ENCODE data around the gene RBFOX1.

RBFOX1 gene

GRCh38 chr16:7290682-7291081, 42.0 kb upstream of the RBFOX1 start:
- H3K18ac ChIP-seq (ENCODE audit: low read length) = no peak overlapping the region
- no peak overlapping the region for H3K4me3 ChIP-seq (ENCODE audit: low read length in 2 of 2)
- H2AK5ac ChIP-seq (ENCODE audit: low read depth, low read length) = no peak overlapping the region
- no peaks in the 10 kb centered on the region for H3K9me3 ChIP-seq (replicated peaks in 1 of 2; ENCODE audit: control insufficient read depth in 2 of 2, insufficient read depth in 1 of 2, low read depth in 1 of 2, low read length in 2 of 2)
- no peaks in the 10 kb centered on the region for H3K27me3 ChIP-seq (ENCODE audit: control insufficient read depth in 3 of 3, insufficient read depth in 3 of 3, low read depth in 1 of 3, low read length in 3 of 3)
- H2AFZ ChIP-seq (ENCODE audit: low read length) = no peak overlapping the region
- no CpG with 5 or more reads among the region's 6 CpGs for WGBS, 2 donors (ENCODE audit: extremely low coverage in 2 of 2, insufficient read length in 2 of 2, insufficient replicate concordance in 1 of 2)
- no peak overlapping the region for H3K23ac ChIP-seq (ENCODE audit: low read depth, low read length, poor library complexity)
- H3K4me1 ChIP-seq (ENCODE audit: control insufficient read depth in 2 of 2, insufficient read depth in 1 of 2, low read depth in 1 of 2, low read length in 2 of 2) = no peaks in the 10 kb centered on the region
- no peak for DNase-seq (ENCODE audit: low spot score)
- no peak overlapping the region for H2BK120ac ChIP-seq (ENCODE audit: low read depth, low read length)
- H3K4ac ChIP-seq (ENCODE audit: low read length) = no peak overlapping the region
- H2BK5ac ChIP-seq (ENCODE audit: low read length) = no peak overlapping the region
- no peak overlapping the region for H2BK15ac ChIP-seq (ENCODE audit: low read length)
- H3K79me1 ChIP-seq (ENCODE audit: low read depth, low read length) = no peaks in the 10 kb centered on the region
- no peak overlapping the region for H3K14ac ChIP-seq (ENCODE audit: low read length)
- H4K8ac ChIP-seq (ENCODE audit: low read depth, low read length) = no peak overlapping the region
- H3K9ac ChIP-seq (ENCODE audit: low read depth, low read length, poor library complexity) = no peak overlapping the region
- H3K27ac ChIP-seq (replicated peaks; ENCODE audit: low read length) = no peak overlapping the region
- no peak overlapping the region for H4K91ac ChIP-seq (ENCODE audit: low read depth, low read length, poor library complexity)
- no peaks in the 10 kb centered on the region for H3K36me3 ChIP-seq (replicated peaks in 1 of 2; ENCODE audit: control insufficient read depth in 2 of 2, insufficient read depth in 2 of 2, low read length in 2 of 2)
- no peak overlapping the region for H2BK12ac ChIP-seq (ENCODE audit: low read length)
- H3K4me2 ChIP-seq (ENCODE audit: insufficient read depth, low read length, poor library complexity, severe bottlenecking) = no peak overlapping the region

- Histone ChIP-seq H3K23ac (ENCODE audit: low read depth, low read length, poor library complexity) (no peak overlapping the region), H3K9me3 (replicated peaks in 1 of 2; ENCODE audit: control insufficient read depth in 2 of 2, insufficient read depth in 1 of 2, low read depth in 1 of 2, low read length in 2 of 2) (no peaks in the 10 kb centered on the region), H4K8ac (ENCODE audit: low read depth, low read length) (no peak overlapping the region), H3K79me1 (ENCODE audit: low read depth, low read length) (no peaks in the 10 kb centered on the region), H2BK15ac (ENCODE audit: low read length) (no peak overlapping the region), H3K4me1 (ENCODE audit: control insufficient read depth in 2 of 2, insufficient read depth in 1 of 2, low read depth in 1 of 2, low read length in 2 of 2) (no peaks in the 10 kb centered on the region), H2BK5ac (ENCODE audit: low read length) (no peak overlapping the region), H2AK5ac (ENCODE audit: low read depth, low read length) (no peak overlapping the region), H3K27me3 (ENCODE audit: control insufficient read depth in 3 of 3, insufficient read depth in 3 of 3, low read depth in 1 of 3, low read length in 3 of 3) (no peaks in the 10 kb centered on the region), H3K4ac (ENCODE audit: low read length) (no peak overlapping the region), H2BK120ac (ENCODE audit: low read depth, low read length) (no peak overlapping the region), H2AFZ (ENCODE audit: low read length) (no peak overlapping the region), H3K4me2 (ENCODE audit: insufficient read depth, low read length, poor library complexity, severe bottlenecking) (no peak overlapping the region), H3K14ac (ENCODE audit: low read length) (no peak overlapping the region), H2BK12ac (ENCODE audit: low read length) (no peak overlapping the region), H3K9ac (ENCODE audit: low read depth, low read length, poor library complexity) (no peak overlapping the region), H3K27ac (replicated peaks; ENCODE audit: low read length) (no peak overlapping the region), H3K36me3 (replicated peaks in 1 of 2; ENCODE audit: control insufficient read depth in 2 of 2, insufficient read depth in 2 of 2, low read length in 2 of 2) (no peaks in the 10 kb centered on the region), H3K4me3 (ENCODE audit: low read length in 2 of 2) (no peak overlapping the region), H4K91ac (ENCODE audit: low read depth, low read length, poor library complexity) (no peak overlapping the region), H3K18ac (ENCODE audit: low read length) (no peak overlapping the region)
- WGBS, 2 donors (ENCODE audit: extremely low coverage in 2 of 2, insufficient read length in 2 of 2, insufficient replicate concordance in 1 of 2) = no CpG with 5 or more reads among the region's 4 CpGs
- no peak for DNase-seq (ENCODE audit: low spot score)
Measured at GRCh38 chr16:7294020-7294419, 38.6 kb upstream of the RBFOX1 start.

GRCh38 chr16:7303052-7303610, 29.5 kb upstream of the RBFOX1 start:
- no peak overlapping the region for H3K27ac ChIP-seq (replicated peaks; ENCODE audit: low read length)

GRCh38 chr16:7303660-7304200, 28.9 kb upstream of the RBFOX1 start:
- Histone ChIP-seq H2AK5ac (ENCODE audit: low read depth, low read length) (no peak overlapping the region), H3K23ac (ENCODE audit: low read depth, low read length, poor library complexity) (no peak overlapping the region), H2AFZ (ENCODE audit: low read length) (no peak overlapping the region), H3K4me3 (ENCODE audit: low read length in 2 of 2) (peak overlapping the region in 1 of 2 donors; percentile 77), H3K4me1 (ENCODE audit: control insufficient read depth in 2 of 2, insufficient read depth in 1 of 2, low read depth in 1 of 2, low read length in 2 of 2) (peaks cover 0 to 12% of the 10 kb centered on the region in 2 donors), H3K27me3 (ENCODE audit: control insufficient read depth in 3 of 3, insufficient read depth in 3 of 3, low read depth in 1 of 3, low read length in 3 of 3) (peaks cover 0 to 50% (median 13%) of the 10 kb centered on the region in 3 experiments), H4K8ac (ENCODE audit: low read depth, low read length) (no peak overlapping the region), H3K18ac (ENCODE audit: low read length) (peak overlapping the region; percentile 55), H2BK120ac (ENCODE audit: low read depth, low read length) (no peak overlapping the region), H4K91ac (ENCODE audit: low read depth, low read length, poor library complexity) (no peak overlapping the region), H3K4ac (ENCODE audit: low read length) (no peak overlapping the region), H3K9me3 (replicated peaks in 1 of 2; ENCODE audit: control insufficient read depth in 2 of 2, insufficient read depth in 1 of 2, low read depth in 1 of 2, low read length in 2 of 2) (no peaks in the 10 kb centered on the region), H2BK15ac (ENCODE audit: low read length) (no peak overlapping the region), H2BK12ac (ENCODE audit: low read length) (no peak overlapping the region), H3K27ac (replicated peaks; ENCODE audit: low read length) (no peak overlapping the region), H3K79me1 (ENCODE audit: low read depth, low read length) (no peaks in the 10 kb centered on the region), H3K36me3 (replicated peaks in 1 of 2; ENCODE audit: control insufficient read depth in 2 of 2, insufficient read depth in 2 of 2, low read length in 2 of 2) (no peaks in the 10 kb centered on the region), H3K4me2 (ENCODE audit: insufficient read depth, low read length, poor library complexity, severe bottlenecking) (peak overlapping the region; percentile 99), H3K9ac (ENCODE audit: low read depth, low read length, poor library complexity) (no peak overlapping the region), H3K14ac (ENCODE audit: low read length) (no peak overlapping the region), H2BK5ac (ENCODE audit: low read length) (no peak overlapping the region)
- no CpG with 5 or more reads among the region's 20 CpGs for WGBS, 2 donors (ENCODE audit: extremely low coverage in 2 of 2, insufficient read length in 2 of 2, insufficient replicate concordance in 1 of 2)
- DNase-seq (ENCODE audit: low spot score) = no peak

More at GRCh38 chr16:7303052-7303610, 29.5 kb upstream of the RBFOX1 start:
- peak overlapping the region; percentile 0 for H3K9ac ChIP-seq (ENCODE audit: low read depth, low read length, poor library complexity)
- no peak overlapping the region for H2AK5ac ChIP-seq (ENCODE audit: low read depth, low read length)
- no CpG with 5 or more reads among the region's 34 CpGs for WGBS, 2 donors (ENCODE audit: extremely low coverage in 2 of 2, insufficient read length in 2 of 2, insufficient replicate concordance in 1 of 2)
- no peak overlapping the region for H4K91ac ChIP-seq (ENCODE audit: low read depth, low read length, poor library complexity)
- no peak overlapping the region for H2BK12ac ChIP-seq (ENCODE audit: low read length)
- H2BK120ac ChIP-seq (ENCODE audit: low read depth, low read length) = no peak overlapping the region
- H3K18ac ChIP-seq (ENCODE audit: low read length) = peak overlapping the region; percentile 58
- H3K4me1 ChIP-seq (ENCODE audit: control insufficient read depth in 2 of 2, insufficient read depth in 1 of 2, low read depth in 1 of 2, low read length in 2 of 2) = peaks cover 0 to 12% of the 10 kb centered on the region in 2 donors
- H3K9me3 ChIP-seq (replicated peaks in 1 of 2; ENCODE audit: control insufficient read depth in 2 of 2, insufficient read depth in 1 of 2, low read depth in 1 of 2, low read length in 2 of 2) = no peaks in the 10 kb centered on the region
- H3K79me1 ChIP-seq (ENCODE audit: low read depth, low read length) = no peaks in the 10 kb centered on the region
- H3K27me3 ChIP-seq (ENCODE audit: control insufficient read depth in 3 of 3, insufficient read depth in 3 of 3, low read depth in 1 of 3, low read length in 3 of 3) = peaks cover 0 to 50% (median 13%) of the 10 kb centered on the region in 3 experiments
- no peak overlapping the region for H3K4ac ChIP-seq (ENCODE audit: low read length)
- peak overlapping the region in 1 of 2 donors; percentile 84 for H3K4me3 ChIP-seq (ENCODE audit: low read length in 2 of 2)
- H3K36me3 ChIP-seq (replicated peaks in 1 of 2; ENCODE audit: control insufficient read depth in 2 of 2, insufficient read depth in 2 of 2, low read length in 2 of 2) = no peaks in the 10 kb centered on the region
- no peak overlapping the region for H4K8ac ChIP-seq (ENCODE audit: low read depth, low read length)
- H2BK15ac ChIP-seq (ENCODE audit: low read length) = no peak overlapping the region
- DNase-seq (ENCODE audit: low spot score) = peak; percentile 49
- H3K4me2 ChIP-seq (ENCODE audit: insufficient read depth, low read length, poor library complexity, severe bottlenecking) = peak overlapping the region; percentile 99
- H3K14ac ChIP-seq (ENCODE audit: low read length) = no peak overlapping the region
- no peak overlapping the region for H2BK5ac ChIP-seq (ENCODE audit: low read length)
- no peak overlapping the region for H3K23ac ChIP-seq (ENCODE audit: low read depth, low read length, poor library complexity)
- no peak overlapping the region for H2AFZ ChIP-seq (ENCODE audit: low read length)
